ENCODE data around the gene ZNF827. TPM values are rescaled to one million over a fixed set of nuclear protein-coding genes. Genes with fewer than 3 reads are reported as not detected.

ZNF827 gene
- total RNA-seq, 1 donor from 2014 or later = 27.2 TPM

DNA sequence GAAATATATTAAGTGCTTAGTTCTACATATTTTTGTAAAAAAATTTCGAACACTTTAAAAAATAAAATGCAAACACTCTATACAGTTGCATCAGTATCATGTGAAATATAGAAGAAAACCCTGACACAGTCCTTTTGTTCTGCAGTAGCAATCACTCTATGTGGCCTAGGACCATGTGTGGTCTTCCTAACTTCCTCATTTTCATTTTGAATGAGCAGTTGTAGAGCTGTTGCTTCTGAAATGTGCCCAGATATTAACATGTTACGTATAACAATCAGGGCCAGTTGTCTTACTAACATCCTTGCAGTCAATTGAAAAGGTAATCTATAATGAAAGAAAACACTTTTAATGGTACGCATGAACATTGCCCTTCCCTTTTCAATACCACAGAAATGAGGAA lies 107.9 kb downstream of the ZNF827 start:
- POLR2A ChIA-PET = no interaction called here
- DNase-seq (no peak), ATAC-seq (ENCODE audit: low read depth) (peak; percentile 65)
- peaks cover 19% of the 10 kb centered on the region for H3K4me1 Mint-ChIP-seq
- TF ChIP-seq, protein P1, sequence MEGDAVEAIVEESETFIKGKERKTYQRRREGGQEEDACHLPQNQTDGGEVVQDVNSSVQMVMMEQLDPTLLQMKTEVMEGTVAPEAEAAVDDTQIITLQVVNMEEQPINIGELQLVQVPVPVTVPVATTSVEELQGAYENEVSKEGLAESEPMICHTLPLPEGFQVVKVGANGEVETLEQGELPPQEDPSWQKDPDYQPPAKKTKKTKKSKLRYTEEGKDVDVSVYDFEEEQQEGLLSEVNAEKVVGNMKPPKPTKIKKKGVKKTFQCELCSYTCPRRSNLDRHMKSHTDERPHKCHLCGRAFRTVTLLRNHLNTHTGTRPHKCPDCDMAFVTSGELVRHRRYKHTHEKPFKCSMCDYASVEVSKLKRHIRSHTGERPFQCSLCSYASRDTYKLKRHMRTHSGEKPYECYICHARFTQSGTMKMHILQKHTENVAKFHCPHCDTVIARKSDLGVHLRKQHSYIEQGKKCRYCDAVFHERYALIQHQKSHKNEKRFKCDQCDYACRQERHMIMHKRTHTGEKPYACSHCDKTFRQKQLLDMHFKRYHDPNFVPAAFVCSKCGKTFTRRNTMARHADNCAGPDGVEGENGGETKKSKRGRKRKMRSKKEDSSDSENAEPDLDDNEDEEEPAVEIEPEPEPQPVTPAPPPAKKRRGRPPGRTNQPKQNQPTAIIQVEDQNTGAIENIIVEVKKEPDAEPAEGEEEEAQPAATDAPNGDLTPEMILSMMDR (IDR thresholded peaks at IDR 0.05) = no peak
- H3K27me3 Mint-ChIP-seq = no peaks in the 10 kb centered on the region
- CTCF ChIA-PET = no interaction called here
- no peak overlapping the region for H3K4me3 Mint-ChIP-seq
- intact Hi-C loops (cut with micrococcal nuclease) = no loop called here
- H3K9me3 Mint-ChIP-seq = no peaks in the 10 kb centered on the region
- H3K36me3 Mint-ChIP-seq (ENCODE audit: low read depth) = peaks cover 26% of the 10 kb centered on the region
- H3K27ac Mint-ChIP-seq = no peak overlapping the region

DNA sequence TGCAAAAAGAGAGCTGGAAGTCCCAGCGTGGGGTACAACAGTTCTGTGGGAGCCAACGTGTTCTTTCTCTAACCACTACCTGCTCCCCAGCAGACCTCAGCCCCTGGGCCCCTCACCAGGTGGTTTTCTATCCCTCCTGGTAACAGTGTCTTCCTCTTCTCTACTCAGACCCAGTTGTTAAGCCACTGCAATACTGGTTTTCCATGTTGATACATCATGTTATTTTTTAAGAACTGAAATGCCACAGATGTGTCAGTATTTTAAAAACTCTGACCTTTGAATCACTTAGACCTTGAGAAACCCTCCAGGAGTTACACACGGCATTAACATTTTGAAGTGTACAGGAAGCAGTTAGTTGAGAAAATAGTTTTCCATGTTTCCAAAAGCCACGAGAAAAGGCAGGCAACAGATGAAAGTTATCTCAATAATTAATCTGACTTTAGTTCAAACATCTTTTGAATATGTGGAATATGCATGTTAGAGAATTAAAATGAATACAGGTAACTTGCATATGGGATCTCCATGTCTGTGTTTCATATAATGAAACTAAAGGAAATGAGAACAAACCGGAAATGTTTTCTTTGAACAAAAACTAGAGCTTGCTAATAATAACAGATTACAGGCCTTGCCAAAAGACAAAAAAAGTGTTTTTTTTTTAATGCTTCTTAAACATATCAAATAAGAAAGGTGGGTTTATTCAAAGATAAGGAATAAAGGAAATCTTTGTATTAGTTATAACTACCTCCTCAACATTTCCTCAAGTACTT lies 108.8 kb downstream of the ZNF827 start:
- peak overlapping the region; percentile 41 for H3K27ac Mint-ChIP-seq
- CTCF ChIA-PET = no interaction called here
- DNase-seq (no peak), ATAC-seq (ENCODE audit: low read depth) (no peak)
- H3K27me3 Mint-ChIP-seq = no peaks in the 10 kb centered on the region
- POLR2A ChIA-PET = no interaction called here
- no peaks in the 10 kb centered on the region for H3K9me3 Mint-ChIP-seq
- TF ChIP-seq, protein P1 (IDR thresholded peaks at IDR 0.05) = no peak
- peaks cover 19% of the 10 kb centered on the region for H3K4me1 Mint-ChIP-seq
- no peak overlapping the region for H3K4me3 Mint-ChIP-seq
- intact Hi-C loops (cut with micrococcal nuclease) = no loop called here
- H3K36me3 Mint-ChIP-seq (ENCODE audit: low read depth) = peaks cover 35% of the 10 kb centered on the region

DNA sequence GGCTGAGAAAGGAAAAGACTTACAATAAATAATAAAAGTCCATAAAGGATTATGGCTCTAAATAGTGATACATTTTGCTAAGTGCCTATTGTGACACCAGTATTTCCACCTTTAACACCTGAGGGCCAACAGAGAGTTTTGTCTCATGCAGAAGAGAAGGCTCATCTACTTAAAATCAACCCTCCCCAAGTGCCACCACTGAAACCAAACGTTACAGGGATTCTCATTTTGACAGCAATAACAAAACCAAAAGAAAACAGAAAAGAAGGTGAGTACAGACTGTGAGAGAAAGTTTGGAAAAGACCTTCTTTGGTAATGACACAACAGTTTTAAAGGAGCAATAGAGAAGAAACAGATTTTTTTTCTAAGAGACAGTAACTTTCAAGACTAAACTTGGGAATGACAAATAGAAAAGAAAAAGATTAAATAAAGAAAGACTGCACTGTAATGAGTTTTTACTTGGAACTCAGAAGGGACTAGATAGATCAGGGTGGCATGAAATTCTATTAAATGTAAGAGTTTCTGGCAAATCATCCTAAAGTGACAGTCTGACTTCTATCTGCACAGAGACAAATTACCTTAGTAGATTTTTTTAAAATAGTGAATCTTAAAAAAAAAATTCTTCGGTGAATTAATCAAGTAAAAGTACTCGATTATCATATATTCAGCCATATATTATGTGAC lies 109.7 kb downstream of the ZNF827 start:
- Mint-ChIP-seq H3K9me3 (no peaks in the 10 kb centered on the region), H3K4me1 (peaks cover 19% of the 10 kb centered on the region), H3K27me3 (no peaks in the 10 kb centered on the region), H3K36me3 (ENCODE audit: low read depth) (peaks cover 36% of the 10 kb centered on the region), H3K4me3 (no peak overlapping the region), H3K27ac (no peak overlapping the region)
- ATAC-seq (ENCODE audit: low read depth) = no peak
- ChIA-PET POLR2A (no interaction called here), CTCF (no interaction called here)
- intact Hi-C loops (cut with micrococcal nuclease) = no loop called here
- no peak for DNase-seq
- TF ChIP-seq, protein P1 (IDR thresholded peaks at IDR 0.05) = no peak

DNA sequence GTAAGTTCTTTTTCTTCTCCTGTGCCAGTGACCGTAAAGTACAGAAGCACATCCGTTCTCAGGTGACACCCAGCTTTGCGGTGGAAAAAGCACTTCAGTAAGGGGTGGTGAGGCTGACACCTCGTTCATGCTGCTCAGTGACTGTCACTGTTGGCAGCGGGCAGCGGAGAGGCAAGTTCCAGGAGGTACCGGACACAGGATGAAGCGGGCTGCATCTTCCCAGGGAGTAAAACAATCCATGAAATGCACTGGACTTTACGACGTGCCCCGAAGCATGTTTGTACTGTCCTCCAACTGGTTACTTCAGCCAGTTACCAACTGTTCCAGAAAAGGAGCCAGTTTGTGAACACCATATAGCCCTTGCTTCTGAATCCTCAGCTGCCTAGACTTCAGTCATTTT lies 110.7 kb downstream of the ZNF827 start:
- no peaks in the 10 kb centered on the region for H3K9me3 Mint-ChIP-seq
- DNase-seq (no peak), ATAC-seq (ENCODE audit: low read depth) (no peak)
- intact Hi-C loops (cut with micrococcal nuclease) = no loop called here
- TF ChIP-seq, protein P1 (IDR thresholded peaks at IDR 0.05) = no peak
- peaks cover 19% of the 10 kb centered on the region for H3K4me1 Mint-ChIP-seq
- POLR2A ChIA-PET = no interaction called here
- no peaks in the 10 kb centered on the region for H3K27me3 Mint-ChIP-seq
- peaks cover 36% of the 10 kb centered on the region for H3K36me3 Mint-ChIP-seq (ENCODE audit: low read depth)
- CTCF ChIA-PET = no interaction called here
- no peak overlapping the region for H3K27ac Mint-ChIP-seq
- no peak overlapping the region for H3K4me3 Mint-ChIP-seq

DNA sequence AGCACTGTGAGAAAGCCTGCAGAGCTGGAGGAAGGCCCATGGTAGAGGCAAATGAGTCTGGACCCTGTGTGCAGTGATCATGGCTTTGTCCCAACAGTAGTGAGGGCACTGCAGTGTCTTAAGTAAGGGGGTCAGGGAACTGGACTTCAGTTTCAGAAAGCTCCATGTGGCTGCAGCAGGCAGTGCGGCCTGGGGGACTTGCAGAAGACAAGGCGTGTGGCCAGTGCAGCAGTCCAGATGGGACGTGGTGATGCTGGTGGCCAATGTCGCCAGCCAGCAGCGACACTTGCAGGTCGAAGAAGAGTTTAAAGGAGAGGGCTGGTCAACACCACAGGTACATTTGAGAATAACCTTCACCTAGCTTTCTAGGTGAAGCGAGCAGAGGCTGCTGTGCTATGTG lies 113.4 kb downstream of the ZNF827 start:
- Mint-ChIP-seq H3K27me3 (no peaks in the 10 kb centered on the region), H3K4me3 (no peak overlapping the region), H3K36me3 (ENCODE audit: low read depth) (peaks cover 35% of the 10 kb centered on the region), H3K27ac (no peak overlapping the region), H3K4me1 (peaks cover 16% of the 10 kb centered on the region), H3K9me3 (no peaks in the 10 kb centered on the region)
- CTCF ChIA-PET = no interaction called here
- intact Hi-C loops (cut with micrococcal nuclease) = no loop called here
- ATAC-seq (ENCODE audit: low read depth) (no peak), DNase-seq (no peak)
- TF ChIP-seq, protein P1 (IDR thresholded peaks at IDR 0.05) = no peak
- POLR2A ChIA-PET = no interaction called here

Data from activated B cell treated with CpG ODN at 0.5 μM for 24 hours (primary cell).